Thoracic aorta (tissue), 2 donors: ENCODE measurements around the gene CADPS. TPM values are rescaled to one million over a fixed set of nuclear protein-coding genes. Genes with fewer than 3 reads are reported as not detected.

ENCODE experiments used
- ATAC-seq: fragments of 150-250 bp; one replicate; pipeline ENCODE4 v1.8.0; 2017; ENCODE audit warnings: low read depth; ENCODE audit not compliant: insufficient number of reproducible peaks, low FRiP score
- DNase-seq: peaks from one replicate; pipeline ENCODE4 v3.0.0-alpha.2; 2020; ENCODE audit warnings: low spot score
- H3K27ac ChIP-seq, 2 donors: fragments of 200-600 bp; sonication (generic); 1 replicate in 1 of 2; 2 replicates in 1 of 2; pipeline ENCODE4 v1.5.1; 2016; ENCODE audit warnings: mild to moderate bottlenecking in 2 of 2, moderate library complexity in 2 of 2
- H3K27me3 ChIP-seq: fragments of 200-600 bp; sonication (generic); replicated peaks from 2 replicates; pipeline ENCODE4 v1.6.0; 2016; ENCODE audit warnings: mild to moderate bottlenecking; ENCODE audit not compliant: insufficient read depth
- H3K36me3 ChIP-seq: fragments of 200-600 bp; sonication (generic); one replicate; pipeline ENCODE4 v1.5.1; 2016
- H3K4me1 ChIP-seq, 2 donors: fragments of 200-600 bp; sonication (generic); 1 replicate in 1 of 2; 2 replicates in 1 of 2; pipeline versions ENCODE4 v1.5.1 to v1.6.0; 2016; ENCODE audit warnings: low read depth in 2 of 2, mild to moderate bottlenecking in 1 of 2; ENCODE audit not compliant: control insufficient read depth in 1 of 2
- H3K4me3 ChIP-seq: fragments of 200-600 bp; sonication (generic); 2 replicates; pipeline ENCODE4 v1.5.1; 2016; ENCODE audit warnings: mild to moderate bottlenecking
- H3K9me3 ChIP-seq: fragments of 200-600 bp; sonication (generic); 2 replicates; pipeline ENCODE4 v1.5.1; 2016
- total RNA-seq, 2 donors: library from RNA; depleted of rRNA; stranded (reverse); fragments of >200 nt; gene quantifications; one replicate each; pipeline versions ENCODE4 v1.1.0 to v1.2.3, GENCODE V29; 2016
- TF ChIP-seq, protein P1 (sequence below): fragments of 200-600 bp; sonication (generic); IDR thresholded peaks from one replicate; pipeline ENCODE4 v1.5.1; 2019; ENCODE audit warnings: antibody characterized with exemption

The CADPS gene
- total RNA-seq, 2 donors from 2014 or later, result 0.14 to 7.2 TPM

DNA sequence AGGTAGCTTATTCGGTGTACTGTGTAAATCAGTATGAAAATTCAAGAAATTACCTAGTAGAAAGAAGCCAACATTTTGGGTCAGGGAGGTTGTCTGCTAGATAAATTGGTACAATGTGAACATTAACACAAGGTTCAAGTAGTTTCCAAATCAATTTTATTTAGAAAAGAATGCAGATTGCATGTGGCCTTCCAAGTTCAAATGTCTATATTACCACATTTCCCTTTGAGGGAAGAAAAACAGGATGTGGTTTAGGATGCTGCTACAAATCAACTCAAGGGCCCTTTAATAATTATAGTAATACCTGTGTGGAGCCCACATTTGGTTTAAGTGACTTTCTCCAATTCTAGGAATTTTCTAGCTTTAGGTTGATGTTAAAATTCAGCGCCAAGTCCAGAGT lies 57.5 kb downstream of the CADPS start:
- Histone ChIP-seq H3K27ac (no peak overlapping the region), H3K4me3 (no peak overlapping the region), H3K9me3 (no peaks in the 10 kb centered on the region), H3K36me3 (no peaks in the 10 kb centered on the region), H3K4me1 (no peaks in the 10 kb centered on the region), H3K27me3 (no peaks in the 10 kb centered on the region)
- TF ChIP-seq, protein P1, sequence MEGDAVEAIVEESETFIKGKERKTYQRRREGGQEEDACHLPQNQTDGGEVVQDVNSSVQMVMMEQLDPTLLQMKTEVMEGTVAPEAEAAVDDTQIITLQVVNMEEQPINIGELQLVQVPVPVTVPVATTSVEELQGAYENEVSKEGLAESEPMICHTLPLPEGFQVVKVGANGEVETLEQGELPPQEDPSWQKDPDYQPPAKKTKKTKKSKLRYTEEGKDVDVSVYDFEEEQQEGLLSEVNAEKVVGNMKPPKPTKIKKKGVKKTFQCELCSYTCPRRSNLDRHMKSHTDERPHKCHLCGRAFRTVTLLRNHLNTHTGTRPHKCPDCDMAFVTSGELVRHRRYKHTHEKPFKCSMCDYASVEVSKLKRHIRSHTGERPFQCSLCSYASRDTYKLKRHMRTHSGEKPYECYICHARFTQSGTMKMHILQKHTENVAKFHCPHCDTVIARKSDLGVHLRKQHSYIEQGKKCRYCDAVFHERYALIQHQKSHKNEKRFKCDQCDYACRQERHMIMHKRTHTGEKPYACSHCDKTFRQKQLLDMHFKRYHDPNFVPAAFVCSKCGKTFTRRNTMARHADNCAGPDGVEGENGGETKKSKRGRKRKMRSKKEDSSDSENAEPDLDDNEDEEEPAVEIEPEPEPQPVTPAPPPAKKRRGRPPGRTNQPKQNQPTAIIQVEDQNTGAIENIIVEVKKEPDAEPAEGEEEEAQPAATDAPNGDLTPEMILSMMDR, result no peak
- no peak for DNase-seq
- ATAC-seq, result no peak

DNA sequence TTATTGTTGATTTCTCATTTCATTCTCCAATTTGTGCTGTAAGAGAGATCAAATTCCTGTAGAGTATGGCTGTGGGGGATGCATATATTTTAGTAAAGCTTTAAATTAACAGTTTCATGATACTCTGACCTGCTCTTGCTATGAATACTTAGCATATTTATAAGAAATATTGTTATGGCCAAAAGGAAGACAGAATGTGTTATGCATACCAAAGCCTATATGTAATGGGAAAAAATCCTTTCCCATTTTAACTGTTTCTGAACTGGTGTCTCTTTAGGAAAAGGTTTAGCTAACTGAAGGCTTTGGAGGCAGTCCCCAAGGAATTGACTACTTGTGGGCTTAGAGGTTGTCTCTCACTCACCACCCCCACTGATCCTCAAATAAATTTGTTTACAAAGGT lies 59.2 kb downstream of the CADPS start:
- H3K9me3 ChIP-seq, result no peaks in the 10 kb centered on the region
- ATAC-seq (no peak), DNase-seq (no peak)
- H3K4me3 ChIP-seq, result no peak overlapping the region
- no peaks in the 10 kb centered on the region for H3K36me3 ChIP-seq
- no peaks in the 10 kb centered on the region for H3K27me3 ChIP-seq
- no peaks in the 10 kb centered on the region for H3K4me1 ChIP-seq
- TF ChIP-seq, protein P1, result no peak
- no peak overlapping the region for H3K27ac ChIP-seq

DNA sequence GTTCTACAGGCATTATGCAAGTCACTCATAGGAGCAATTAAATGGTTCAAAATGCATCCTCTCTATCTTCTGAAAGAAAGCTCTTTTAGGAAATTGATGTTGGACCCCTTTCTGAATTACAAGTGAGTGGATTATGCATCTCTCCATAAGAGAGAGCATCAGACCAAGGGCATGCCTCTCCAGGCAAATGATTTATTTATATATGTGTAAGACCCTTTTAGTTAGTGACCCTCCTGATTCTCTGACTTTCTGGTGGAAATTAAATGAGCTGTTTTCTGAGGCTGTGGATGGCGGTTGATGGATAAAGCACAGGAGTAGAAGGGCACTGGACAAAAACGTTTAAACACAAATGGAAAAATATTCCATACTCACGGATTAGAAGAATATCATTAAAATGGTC lies 62.6 kb downstream of the CADPS start:
- H3K4me1 ChIP-seq, result no peaks in the 10 kb centered on the region
- ATAC-seq (no peak), DNase-seq (no peak)
- TF ChIP-seq, protein P1, result no peak
- no peaks in the 10 kb centered on the region for H3K36me3 ChIP-seq
- no peak overlapping the region for H3K27ac ChIP-seq
- no peaks in the 10 kb centered on the region for H3K9me3 ChIP-seq
- H3K27me3 ChIP-seq, result no peaks in the 10 kb centered on the region
- H3K4me3 ChIP-seq, result no peak overlapping the region

DNA sequence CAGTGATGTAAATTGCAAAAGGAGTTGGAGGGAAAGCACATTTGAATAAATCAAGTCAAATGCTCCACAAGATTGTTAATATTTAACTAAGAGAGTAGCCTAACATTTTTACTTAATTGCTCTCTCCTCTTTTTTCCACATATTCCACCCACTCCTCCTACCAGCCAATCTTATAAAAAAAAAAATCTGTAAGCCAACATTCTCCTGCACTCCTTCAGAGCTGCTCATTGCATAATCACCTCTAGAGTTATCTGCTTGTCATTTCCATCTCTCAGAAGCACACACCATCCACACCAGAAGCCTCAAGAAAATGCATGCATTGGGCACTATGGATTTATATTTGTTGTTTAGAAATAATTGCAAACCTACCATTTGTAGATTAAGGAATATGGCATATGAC lies 64.1 kb downstream of the CADPS start:
- TF ChIP-seq, protein P1, result no peak
- ATAC-seq (no peak), DNase-seq (no peak)
- H3K9me3 ChIP-seq, result no peaks in the 10 kb centered on the region
- H3K27me3 ChIP-seq, result no peaks in the 10 kb centered on the region
- no peak overlapping the region for H3K27ac ChIP-seq
- H3K4me3 ChIP-seq, result no peak overlapping the region
- no peaks in the 10 kb centered on the region for H3K36me3 ChIP-seq
- no peaks in the 10 kb centered on the region for H3K4me1 ChIP-seq

DNA sequence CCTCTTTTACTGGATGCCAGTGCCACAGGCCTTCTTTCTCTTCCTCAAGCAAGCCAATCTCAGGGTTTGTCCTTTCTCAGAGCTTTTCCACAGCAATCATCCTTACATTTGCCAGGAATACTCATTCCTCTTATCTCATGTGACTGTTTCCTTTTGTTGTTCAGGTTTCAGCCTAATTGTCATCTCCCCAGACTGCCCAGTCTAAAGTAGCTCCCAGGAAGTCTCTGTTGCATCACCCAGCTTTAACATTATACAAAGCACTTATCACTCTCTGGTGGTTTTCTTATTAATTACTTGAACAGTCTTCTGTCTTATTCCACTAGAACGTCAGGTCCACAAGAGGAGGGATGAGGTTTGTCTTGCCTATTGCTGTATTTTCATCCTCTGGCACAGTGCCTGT lies 65.8 kb downstream of the CADPS start:
- Histone ChIP-seq H3K9me3 (no peaks in the 10 kb centered on the region), H3K27ac (no peak overlapping the region), H3K4me1 (no peaks in the 10 kb centered on the region), H3K4me3 (no peak overlapping the region), H3K27me3 (no peaks in the 10 kb centered on the region), H3K36me3 (no peaks in the 10 kb centered on the region)
- ATAC-seq (no peak), DNase-seq (no peak)
- TF ChIP-seq, protein P1, result no peak
